NOMO-1 treated with dmso at 0.1 percent for 144 hours (cell line): ENCODE data around the gene SMAD1.
"Not testable (repeated sequence)": the region's sequence is repeated elsewhere in the genome, so short reads cannot be mapped to it uniquely, and the experiment has no call there.

Source experiments
- DNase-seq: peaks from one replicate; lab custom pipeline; 2025; ENCODE audit not compliant: unreplicated experiment; lab: John Stamatoyannopoulos, UW

The SMAD1 gene

DNA sequence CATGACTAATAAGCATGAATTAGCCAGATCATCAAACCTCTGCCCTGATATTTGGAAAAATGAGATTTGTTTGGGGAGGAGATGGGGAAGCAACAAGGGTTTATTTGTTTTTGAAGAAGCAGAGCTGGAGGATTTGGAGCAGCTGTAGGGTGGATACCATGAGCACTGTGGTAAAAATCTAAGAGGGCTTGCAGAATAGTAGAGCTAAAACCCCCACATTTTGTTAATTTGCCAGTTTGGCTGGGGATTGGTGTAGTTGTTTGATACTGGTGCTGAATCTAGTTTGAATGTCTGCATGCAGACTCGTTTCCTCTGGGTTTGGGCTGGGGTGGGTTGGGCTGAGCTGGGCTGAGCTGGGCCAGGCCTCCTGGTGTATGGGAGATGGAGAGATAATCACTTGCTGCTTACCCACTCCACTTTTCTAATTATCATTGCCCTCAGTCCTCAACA is 43.7 kb downstream of the SMAD1 start:
- no peak for DNase-seq

DNA sequence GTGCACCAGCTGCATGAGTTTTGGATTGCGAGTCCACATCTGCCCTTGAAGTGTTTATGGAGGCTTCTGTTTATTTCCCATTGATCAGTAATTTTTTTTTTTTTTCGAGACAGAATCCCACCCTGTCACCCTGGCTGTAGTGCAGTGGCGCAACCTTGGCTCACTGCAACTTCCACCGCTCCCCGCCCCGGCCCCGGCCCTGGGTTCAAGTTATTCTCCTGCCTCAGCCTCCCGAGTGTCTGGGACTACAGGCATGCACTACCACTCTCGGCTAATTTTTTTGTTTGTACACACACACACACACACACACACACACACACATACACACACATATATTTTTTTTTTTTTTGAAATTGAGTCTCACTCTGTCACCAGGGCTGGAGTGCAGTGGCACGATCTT is 46.1 kb downstream of the SMAD1 start:
- no peak for DNase-seq

DNA sequence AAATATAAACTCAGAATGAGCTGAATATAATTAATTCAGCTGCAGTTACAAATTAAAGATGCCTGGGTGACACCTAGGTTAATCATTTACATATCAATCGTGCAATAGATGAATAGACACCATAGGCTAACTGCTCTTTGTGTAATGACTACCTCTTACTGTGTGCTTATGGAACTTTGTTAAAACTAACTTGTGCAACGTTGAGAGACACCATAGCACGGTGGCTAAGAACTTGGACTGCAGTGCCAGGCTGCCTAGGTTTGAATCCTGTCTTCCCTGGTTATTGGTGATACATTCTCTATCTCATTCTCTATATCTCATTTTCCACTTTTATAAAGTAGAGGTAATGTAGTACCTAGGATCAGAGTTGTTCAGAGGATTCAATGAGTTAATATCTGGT is 46.9 kb downstream of the SMAD1 start:
- no peak for DNase-seq

DNA sequence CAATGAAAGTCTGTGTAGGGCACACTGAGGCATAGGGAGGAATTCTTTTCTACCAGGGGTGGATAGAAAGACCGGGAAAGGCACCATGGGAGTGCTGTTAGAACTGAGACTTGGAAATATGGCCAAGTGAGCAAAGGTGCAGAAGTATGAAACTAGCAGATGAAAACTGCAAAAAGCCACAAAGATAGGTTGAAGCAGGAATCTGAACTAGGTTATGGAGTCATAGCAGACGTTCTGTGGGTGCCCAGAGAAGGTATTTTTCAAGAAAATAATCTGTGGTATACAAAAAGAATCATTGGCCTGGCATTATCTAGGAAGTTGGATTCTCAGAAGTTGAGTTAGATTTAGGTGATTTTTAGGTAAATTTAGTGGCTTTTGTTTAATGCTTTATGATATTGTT is 48.5 kb downstream of the SMAD1 start:
- no peak for DNase-seq

DNA sequence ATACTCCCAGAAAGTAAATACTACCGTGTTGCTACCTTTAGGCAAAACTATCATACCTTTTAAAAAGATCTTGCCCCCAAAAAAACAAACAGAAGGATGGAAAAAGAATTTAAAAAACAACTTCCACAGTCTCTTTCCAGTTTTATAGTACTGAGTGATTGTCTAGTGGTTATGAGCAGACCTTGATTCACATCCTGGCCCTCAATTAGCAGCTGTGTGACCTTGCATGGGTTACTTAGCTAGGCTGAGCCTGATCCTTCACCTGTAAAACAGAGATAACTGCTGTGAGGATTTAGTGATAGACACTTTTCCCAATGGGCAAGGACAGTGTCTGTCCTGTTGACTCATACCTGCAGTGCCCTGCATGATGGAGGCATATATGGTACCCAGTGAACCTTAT is 49.0 kb downstream of the SMAD1 start:
- DNase-seq: no peak

DNA sequence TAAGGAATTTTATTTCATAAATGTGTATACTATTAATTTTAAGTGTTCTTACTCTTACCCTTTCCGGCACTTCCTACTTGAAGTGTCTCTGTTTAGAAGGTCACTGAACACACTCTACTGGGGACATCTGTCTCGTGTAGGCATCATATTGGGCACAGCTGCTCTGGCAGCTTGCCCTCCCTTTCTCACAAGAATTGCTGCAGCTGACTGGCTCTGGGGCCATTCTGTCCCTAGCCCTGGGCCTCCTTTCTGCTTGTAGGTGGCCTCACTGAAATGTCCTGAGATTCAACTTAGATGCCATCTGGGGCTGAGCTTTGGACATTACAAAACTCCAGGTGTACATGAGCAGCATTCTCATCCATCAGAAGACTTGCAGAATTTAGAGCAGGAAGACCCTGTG is 49.6 kb downstream of the SMAD1 start:
- no peak for DNase-seq

DNA sequence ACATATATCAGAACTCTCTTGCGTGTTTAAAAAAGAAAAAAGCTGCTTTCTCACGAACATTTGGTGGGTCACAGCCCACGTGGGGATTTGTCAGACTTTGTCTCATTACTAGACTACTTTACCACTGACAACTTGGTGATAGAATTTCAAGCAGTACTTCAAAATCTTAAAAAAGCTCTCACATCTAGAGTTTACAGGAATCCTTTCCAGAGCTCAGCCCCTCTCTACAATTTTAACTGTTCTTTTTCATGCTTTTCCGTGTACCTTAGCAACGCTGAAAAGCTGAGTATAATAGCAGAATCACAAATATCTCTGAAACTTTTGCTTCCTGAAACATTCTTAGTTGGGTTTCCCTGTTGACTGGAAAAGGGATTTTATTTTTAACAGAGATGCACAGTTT is 50.2 kb downstream of the SMAD1 start:
- DNase-seq: no peak

DNA sequence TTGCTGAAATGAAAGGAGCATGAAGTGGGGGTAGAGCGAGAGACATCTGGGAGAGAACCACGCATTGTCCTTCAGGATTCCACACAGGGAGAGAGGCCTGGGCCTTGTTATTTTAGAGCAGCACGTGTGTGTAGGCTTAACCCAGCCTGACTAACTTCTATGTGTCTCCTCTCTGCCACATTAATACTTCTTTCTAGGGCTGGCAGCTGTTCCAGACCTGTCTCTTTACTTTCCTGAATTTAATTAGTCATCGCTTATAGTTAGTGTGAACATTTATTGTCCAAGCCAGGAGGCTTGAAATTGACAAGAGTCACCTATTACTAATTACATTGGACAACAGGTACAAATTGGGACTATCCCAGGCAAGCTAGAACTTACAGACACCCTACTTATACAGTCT is 51.3 kb downstream of the SMAD1 start:
- no peak for DNase-seq

DNA sequence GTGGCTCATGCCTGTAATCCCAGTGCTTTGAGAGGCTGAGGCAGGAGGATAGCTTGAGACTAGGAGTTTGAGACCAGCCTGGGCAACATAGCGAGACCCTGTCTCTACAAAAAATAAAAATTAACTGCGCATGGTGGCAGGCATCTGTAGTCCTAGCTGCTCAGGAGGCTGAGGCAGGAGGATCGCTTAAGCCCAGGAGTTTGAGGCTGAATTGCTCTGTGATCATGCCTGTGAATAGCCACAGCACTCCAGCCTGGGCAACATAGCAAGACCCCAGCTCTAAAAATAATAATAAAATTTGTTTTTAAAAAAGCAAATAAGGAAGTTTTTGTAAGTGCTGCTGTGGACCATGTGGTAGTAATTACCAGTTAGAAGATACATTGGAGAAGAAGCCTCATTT is 51.8 kb downstream of the SMAD1 start:
- DNase-seq: not testable (repeated sequence)

DNA sequence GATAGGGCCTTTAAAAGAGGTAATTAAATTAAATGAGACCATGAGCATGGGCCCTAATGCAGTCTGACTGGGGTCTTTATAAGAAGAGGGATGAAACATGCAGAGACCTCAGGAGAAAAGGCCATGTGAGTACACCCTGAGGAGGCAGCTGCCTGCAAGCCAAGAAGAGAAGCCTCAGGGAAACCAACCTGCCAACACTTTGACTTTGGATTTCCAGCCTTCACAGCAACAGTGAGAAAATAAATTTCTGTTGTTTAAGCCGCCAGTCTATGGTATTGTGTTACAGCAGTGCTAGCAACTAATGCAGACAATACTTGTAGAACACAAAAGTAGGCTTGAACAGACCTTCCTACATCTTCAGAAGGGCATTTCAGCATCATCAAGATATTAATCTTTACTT is 52.3 kb downstream of the SMAD1 start:
- DNase-seq: no peak

DNA sequence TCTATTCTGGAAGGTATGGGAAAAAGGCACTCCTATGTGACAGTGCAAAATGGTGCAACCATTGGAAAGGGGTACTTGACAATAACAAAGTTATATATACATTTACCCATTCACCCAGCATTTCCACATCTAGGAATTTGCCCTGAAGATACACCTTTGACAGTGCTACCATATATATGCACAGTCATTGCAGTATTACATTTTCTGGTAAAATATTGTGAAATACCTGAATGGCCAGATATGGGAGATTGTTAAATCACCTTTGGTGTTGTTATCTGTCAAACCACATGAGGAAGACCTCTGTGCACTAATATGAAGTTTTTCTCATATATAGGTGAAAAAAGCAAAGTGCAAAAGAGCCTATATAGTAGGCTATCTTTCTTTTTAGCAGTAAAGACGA is 53.5 kb downstream of the SMAD1 start:
- no peak for DNase-seq

DNA sequence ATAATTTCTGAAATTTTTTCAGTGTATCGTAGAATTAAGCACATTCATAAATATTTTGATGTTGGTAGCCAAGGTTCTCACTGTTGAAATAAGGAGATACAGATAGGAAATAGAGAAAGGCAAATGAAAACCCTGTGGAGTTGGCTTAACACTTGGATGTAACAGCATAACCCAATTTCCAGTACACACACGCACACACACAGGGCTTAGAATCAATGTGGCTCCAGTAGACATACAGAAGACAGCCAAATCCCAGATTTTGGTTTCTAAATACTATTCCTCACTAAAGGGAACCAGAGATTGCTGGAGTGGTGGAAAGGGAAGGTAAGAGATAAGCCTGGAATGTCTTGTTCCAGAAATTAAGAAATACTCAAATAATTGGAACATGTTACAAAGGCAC is 54.4 kb downstream of the SMAD1 start:
- no peak for DNase-seq

DNA sequence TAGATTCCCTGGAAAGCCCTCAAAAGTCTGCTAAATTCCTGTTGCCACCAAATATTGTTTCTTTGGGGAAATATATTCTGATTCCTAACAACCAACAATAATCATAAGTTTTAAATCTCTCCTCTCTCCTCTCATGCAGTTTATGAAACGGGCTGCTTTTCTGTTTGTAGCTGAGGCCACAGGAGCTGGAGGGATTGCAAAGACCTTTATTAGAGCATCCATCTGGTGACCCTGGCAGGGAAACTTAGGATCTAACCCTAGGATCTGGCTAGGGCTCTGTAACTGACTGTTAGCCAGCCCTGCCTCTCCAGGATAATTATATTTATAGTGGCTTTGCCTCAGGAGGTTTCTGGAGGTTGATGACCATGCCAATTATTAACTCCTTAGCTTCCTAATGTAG is 56.9 kb downstream of the SMAD1 start:
- no peak for DNase-seq

DNA sequence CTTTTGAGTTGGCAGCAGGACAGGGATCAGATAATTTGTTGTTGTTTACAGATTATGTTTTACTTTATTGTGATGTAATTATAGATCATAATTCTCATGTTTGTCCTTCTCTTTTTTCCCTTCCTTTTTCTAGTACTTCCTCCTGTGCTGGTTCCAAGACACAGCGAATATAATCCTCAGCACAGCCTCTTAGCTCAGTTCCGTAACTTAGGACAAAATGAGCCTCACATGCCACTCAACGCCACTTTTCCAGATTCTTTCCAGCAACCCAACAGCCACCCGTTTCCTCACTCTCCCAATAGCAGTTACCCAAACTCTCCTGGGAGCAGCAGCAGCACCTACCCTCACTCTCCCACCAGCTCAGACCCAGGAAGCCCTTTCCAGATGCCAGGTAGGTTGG is 58.0 kb downstream of the SMAD1 start:
- DNase-seq: no peak

DNA sequence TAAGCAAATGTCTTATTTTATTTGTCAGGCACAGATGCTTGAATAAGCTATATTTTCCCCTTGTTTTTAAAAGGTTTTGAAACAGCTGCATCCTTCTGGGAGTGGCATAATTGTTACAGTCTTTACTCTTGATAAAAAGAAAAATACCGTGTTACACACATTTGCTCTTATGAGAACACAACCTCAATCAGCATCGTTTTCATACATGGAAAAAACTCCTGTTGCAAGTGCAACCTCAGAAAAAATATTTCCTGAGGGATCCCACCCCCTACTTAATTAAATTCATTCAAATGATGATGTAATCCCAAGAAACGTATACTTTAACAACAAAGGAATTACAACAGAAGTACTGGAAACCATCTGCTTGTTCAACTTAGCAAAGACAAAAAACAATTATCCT is 58.6 kb downstream of the SMAD1 start:
- no peak for DNase-seq

DNA sequence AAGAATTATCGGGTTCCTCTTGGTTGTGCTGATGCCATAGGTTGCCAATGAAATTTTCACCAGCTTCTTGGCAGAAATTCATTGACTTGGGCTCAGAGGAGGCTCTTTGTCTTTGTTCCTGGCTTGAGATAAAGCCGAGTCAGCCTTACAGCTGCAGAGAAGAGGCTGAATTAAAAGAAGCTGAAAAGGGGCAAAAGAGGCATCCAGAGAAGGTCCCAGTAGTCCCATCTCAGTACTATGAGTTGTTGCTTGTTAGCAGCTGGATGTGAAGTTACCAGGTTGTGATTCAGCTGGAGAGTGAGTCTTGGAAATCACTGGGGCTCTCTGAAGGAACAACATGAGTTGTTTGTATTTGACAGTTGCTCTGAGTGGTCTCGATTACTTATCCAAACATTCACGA is 59.7 kb downstream of the SMAD1 start:
- DNase-seq: no peak

DNA sequence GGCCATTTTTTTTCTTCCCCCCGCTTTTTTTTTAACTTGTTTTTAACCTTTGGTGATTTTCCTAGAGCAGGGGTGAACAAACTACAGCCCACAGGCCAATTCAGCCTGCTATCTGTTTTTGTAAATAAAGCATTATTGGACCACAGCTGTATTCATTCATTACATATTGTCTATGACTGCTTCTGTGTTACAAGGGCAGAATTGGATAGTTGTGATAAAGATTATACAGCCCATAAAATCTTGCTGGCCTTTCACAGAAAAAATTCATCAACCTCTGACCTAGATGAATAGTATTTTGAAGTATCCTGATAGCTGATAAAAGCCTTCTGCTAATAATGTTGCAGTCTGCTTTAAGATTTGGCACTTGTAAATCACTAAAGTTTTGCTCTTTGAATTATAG is 63.4 kb downstream of the SMAD1 start:
- no peak for DNase-seq

DNA sequence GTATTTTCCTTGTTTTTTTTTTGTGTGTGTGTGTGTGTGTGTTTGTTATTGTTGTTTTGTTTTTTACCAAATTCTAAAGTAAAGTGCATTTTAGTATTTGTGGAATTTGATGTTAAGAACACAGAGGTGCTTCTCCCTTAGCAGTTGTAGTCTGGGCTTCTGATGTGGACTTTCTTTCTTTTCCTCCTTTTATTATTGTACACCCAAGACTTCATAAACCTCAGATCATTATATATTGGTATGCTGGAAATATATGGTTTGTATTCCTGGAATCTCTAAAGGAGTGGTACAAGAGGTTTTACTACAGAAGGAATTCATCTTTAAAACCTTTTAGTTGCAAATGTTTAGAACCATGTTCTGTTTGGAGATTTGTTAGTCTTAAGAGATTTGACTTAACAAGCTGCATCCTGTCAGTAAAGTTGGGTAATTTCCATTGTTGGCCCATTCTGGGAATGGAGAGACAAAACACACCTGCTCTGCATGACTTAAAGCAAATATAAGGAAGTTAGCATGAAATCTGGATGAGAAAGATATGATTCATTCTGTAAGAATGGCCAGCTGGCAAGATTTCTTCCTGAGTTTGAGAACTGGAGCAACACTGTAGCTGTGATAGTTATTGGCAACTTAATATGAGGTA is 64.0 kb downstream of the SMAD1 start:
- no peak for DNase-seq

DNA sequence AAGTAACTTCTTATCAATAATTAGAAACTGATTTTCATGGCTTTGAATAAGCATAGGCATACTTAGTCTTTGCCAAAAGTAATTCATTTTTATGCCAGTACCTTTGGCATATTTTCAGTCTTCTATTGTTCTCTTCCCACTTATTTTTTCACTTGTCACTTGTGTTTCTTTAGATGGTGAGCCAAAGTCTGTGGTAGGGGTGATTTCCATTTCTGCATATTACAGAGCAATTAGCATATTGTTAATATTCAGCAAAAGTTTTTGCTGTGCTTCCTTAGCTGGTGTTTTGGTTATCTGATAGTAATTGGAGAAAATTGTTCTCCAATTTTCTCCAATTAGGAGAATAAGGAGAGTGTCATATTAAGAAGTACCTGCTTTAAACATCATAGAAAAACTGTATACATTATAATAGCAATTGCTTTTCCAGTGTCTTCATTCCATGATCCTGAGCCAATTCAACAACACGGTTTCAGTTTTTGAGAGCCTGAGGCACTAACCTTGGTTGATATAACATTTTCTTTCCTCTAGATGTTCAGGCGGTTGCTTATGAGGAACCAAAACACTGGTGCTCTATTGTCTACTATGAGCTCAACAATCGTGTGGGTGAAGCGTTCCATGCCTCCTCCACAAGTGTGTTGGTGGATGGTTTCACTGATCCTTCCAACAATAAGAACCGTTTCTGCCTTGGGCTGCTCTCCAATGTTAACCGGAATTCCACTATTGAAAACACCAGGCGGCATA is 64.7 kb downstream of the SMAD1 start:
- DNase-seq: no peak

DNA sequence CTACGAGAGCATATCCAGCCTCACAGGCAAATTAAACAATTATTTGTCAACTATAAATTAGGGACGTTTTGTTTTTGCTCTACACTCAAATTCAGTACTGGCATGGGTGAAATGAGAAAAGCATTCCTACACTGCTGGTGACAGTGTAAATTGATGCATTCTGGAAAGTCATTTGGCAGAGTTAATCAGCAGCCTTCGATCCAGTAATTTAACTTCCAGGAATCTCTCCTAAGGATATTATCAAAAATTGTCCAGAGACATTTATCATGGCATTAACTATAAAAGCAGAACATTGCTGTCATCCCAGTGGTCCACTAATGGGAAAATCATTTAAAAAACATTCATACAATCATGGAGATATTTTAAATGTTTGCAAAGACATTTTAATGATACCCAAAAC is 70.0 kb downstream of the SMAD1 start:
- DNase-seq: no peak

DNA sequence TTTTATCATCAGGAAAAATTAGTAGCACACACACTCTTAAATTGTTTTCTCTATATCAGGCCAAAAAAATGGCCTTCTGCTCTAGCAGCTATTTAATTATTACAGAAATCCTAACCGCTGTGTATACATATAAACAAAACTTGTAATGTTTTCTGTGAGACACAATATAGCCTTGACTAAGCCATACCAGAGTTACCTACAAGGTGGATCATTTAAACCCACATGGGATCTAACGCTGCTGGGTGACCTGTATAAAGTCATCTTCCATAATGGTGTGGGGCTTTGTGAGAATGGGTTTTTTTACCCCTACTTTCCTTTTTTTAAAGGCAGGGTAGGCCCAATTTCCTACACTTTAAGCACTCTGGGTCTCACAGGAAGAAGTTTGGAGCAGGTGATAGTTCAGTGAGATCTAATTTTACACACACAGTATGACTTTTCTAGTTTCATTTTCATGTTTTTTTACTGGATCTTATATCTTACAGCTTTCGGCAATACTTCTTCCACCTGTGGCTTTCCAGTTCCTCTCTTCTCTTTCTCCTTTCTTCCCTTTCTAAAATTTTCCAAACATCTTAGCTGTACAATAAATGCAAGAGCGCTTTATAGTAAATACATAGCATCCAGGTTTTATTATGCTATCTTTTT is 70.6 kb downstream of the SMAD1 start:
- DNase-seq: no peak

DNA sequence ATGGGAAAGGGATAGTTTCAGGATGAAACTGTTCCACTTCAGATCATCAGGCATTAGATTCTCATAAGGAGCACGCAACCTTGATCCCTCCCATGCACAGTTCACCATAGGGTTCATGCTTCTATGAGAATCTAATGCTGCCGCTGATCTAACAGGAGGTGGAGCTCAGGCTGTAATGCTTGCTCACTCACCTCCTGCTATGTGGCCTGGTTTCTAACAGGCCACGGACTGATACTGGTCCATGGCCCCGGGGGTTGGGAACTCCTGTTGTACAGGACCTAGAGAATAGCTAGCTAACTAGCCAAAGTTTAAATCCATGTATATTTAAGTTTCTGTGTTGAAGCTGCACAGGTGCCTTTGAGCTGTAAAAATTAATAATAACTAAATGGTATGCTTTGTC is 71.7 kb downstream of the SMAD1 start:
- DNase-seq: no peak

DNA sequence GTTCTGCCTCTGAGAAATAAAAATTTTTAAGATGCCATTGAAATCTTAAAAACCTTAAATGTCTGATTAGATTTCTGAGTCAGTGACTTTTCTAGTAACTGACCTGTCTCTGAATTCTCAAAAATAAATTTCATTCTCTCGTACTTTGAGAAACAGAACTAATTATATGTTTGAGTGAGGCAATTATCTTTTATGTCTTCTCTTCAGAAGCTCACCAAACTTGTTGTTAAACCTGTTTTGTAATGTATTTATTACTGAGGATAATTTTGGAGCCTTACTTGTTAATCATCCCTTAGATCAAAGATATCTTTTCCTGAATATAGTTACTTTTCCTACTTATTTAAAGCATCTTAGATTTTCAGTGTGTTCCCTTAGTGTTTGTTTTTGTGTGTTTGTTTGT is 73.0 kb downstream of the SMAD1 start:
- DNase-seq: no peak
